Subcutaneous adipose tissue (tissue), 4 donors: ENCODE data around the gene PCK2. TPM values are rescaled to one million over a fixed set of nuclear protein-coding genes. Genes with fewer than 3 reads are reported as not detected.

Experiments
- total RNA-seq, 4 donors: library from RNA; depleted of rRNA; stranded (reverse); fragments of >200 nt; gene quantifications; one replicate each; pipeline ENCODE4 v1.1.0, GENCODE V29; 2016
- TF ChIP-seq, protein P1 (sequence below): fragments of 450-650 bp; IDR thresholded peaks from one replicate; pipeline ENCODE4 v1.5.1; 2016; ENCODE audit warnings: low read depth, mild to moderate bottlenecking, control low read depth, antibody characterized with exemption, moderate library complexity

The PCK2 gene
- total RNA-seq, 4 donors from 2014 or later = 24.0 to 125 (median 53.1) TPM

DNA sequence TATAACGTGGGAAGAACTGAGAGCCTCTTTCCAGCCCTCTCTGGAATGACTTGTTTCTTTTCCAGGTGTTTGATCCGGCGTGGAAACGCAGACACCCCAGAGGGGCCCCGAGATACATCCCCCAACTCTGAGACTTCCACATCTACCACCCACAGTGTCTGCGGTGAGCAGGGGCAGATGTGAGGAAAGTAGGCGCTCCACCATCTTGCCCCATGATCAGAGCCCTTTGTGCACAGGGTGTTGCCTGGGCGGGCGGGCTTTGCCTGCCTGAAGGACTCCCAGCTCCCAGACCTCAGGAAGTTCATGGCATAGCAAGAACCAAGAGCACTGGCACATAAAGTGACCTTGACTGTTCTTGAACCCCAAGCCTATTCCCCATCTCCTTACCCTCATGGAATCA, 39.5 kb upstream of the PCK2 start:
- TF ChIP-seq, protein P1, sequence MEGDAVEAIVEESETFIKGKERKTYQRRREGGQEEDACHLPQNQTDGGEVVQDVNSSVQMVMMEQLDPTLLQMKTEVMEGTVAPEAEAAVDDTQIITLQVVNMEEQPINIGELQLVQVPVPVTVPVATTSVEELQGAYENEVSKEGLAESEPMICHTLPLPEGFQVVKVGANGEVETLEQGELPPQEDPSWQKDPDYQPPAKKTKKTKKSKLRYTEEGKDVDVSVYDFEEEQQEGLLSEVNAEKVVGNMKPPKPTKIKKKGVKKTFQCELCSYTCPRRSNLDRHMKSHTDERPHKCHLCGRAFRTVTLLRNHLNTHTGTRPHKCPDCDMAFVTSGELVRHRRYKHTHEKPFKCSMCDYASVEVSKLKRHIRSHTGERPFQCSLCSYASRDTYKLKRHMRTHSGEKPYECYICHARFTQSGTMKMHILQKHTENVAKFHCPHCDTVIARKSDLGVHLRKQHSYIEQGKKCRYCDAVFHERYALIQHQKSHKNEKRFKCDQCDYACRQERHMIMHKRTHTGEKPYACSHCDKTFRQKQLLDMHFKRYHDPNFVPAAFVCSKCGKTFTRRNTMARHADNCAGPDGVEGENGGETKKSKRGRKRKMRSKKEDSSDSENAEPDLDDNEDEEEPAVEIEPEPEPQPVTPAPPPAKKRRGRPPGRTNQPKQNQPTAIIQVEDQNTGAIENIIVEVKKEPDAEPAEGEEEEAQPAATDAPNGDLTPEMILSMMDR = no peak

DNA sequence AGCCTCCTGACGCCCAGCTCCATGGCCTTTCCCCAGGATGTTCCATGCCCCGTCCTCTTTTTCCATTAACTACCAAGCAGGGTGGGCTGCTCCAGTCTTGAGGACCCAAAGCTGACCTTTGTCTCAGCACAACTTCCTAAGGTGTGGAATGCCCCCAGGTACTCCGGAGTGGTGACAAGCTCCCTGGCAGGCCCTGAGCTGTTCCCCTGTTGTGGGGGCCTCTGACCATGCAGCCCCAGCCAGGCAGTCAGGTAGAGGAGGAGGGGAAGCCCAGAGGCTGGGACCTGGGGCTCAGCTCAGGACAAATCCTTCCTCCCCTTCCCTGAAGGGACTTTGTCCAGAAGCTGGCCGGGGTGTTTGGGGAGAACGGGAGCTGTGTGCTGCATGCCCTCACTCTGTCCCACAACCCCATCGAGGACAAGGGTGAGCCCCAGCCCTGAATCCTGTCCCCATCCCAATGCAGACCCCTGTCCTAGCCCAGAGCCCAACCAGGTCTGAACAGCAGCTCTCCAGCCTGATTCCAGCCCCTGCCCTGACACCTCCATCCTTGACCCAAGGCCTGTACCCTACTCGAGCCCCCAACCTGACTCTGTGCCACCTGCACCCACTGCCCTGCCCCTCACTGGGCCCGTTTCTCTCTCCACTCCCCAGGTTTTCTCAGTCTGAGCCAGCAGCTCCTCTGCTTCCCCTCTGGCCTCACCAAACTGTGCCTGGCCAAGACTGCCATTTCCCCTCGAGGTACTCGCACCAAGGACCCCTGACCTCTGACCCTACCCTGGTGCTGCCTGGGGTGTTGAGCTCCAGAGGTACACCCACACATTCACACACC, 37.9 kb upstream of the PCK2 start:
- TF ChIP-seq, protein P1 = no peak

DNA sequence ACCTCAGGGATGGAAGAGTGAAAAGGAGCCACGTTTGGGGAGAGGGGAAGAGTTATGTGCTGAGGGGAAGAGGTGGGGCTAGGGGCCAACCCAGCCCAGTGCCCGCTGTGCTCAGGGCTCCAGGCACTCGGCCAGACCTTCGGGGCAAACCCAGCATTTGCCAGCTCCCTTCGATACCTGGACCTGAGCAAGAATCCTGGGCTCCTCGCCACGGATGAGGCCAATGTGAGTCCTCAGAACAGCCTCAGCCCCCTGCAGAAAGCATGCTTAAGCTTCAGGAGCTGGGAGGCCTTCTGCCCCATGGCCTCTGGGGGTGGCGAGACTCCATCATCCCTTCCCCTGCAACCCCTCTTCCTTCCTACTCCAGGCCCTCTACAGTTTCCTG, 37.3 kb upstream of the PCK2 start:
- TF ChIP-seq, protein P1 = no peak

DNA sequence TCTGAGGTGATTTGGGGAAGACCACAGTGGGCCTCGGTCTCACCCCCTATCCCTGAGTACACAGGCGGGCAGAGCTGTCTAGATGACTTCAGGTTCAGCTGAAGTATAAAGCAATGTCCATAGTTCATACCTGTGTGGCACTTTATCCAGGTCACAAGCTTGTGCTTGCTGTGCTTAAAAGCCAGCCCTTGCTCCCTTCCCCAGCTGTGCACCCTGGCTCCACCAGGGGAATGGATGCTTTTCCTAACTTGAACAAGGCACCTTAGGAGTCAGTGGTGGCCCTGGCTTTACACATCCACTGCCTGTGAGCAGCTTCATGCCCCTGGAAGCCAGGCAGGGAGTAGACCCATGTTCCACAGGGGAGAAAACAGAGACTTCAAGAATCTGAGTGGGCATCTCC, 36.8 kb upstream of the PCK2 start:
- TF ChIP-seq, protein P1 = no peak

DNA sequence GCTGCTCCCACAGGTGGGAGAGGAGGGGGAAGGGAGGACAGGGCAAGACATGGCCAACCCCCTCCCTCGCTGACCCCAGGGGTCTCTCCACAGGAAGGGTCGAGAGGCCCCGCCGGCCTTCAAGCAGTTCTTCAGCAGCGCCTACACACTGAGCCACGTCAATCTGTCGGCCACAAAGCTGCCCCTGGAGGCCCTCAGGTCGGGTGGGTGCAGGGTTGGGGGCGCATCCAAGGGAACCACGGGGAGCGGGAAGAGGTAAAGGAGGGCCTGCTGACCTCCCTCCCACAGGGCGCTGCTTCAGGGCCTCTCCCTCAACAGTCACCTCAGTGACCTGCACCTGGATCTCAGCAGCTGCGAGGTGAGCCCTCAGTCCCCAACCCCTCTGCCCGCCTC, 36.2 kb upstream of the PCK2 start:
- TF ChIP-seq, protein P1 = no peak

DNA sequence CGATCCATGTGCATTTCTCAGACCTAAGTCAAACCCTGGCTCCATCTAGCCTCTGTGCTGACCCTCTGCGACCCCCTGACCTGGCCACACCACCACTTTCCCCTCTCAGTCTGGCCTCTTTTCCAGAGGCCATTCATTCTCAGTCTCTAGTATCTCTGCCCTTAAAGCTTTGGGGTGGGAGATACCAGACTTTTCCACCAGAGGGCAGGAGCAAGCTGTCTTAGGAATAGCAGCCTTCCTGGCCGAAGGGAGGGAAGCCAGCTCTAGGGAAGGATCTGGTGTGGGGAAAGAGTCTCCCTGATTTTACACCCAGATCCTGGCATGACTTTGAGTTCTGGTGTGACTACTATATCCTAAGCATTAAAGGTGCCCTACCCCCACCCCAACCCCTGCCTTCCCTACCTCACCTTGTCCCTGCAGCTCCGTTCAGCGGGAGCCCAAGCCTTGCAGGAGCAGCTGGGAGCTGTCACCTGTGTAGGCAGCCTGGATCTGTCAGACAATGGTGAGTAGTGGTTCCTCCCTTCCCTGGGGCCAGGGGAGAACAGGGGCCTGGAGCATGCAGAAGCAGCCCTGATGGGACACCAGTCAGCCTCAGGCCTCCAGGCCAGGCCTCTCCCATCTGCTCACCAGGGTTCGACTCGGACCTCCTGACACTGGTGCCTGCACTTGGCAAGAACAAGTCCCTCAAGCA, 35.7 kb upstream of the PCK2 start:
- TF ChIP-seq, protein P1 = no peak

DNA sequence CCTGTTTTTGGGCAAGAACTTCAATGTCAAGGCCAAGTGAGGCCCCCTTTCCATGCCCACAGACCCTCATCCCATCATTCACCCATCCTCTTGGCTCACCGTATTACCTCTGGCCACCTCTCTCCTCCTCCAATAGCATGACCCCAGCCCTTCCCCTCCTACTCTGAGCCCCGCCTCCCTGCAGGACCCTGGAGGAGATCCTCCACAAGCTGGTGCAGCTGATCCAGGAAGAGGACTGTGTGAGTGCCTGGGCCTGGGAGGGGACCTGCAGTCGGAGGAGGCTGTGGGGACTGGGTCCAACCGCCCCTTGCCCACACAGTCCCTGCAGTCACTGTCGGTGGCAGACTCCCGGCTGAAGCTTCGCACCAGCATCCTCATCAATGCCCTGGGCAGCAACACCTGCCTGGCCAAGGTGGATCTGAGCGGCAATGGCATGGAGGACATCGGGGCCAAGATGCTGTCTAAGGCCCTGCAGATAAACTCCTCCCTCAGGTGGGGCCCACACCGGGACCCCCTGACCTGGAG, 35.1 kb upstream of the PCK2 start:
- TF ChIP-seq, protein P1 = no peak
